Measurements from ENCODE around the gene ARHGAP5.
A peak's percentile ranks its signal among the peaks of the same experiment; 100 is the strongest.

The ARHGAP5 gene, protein sequence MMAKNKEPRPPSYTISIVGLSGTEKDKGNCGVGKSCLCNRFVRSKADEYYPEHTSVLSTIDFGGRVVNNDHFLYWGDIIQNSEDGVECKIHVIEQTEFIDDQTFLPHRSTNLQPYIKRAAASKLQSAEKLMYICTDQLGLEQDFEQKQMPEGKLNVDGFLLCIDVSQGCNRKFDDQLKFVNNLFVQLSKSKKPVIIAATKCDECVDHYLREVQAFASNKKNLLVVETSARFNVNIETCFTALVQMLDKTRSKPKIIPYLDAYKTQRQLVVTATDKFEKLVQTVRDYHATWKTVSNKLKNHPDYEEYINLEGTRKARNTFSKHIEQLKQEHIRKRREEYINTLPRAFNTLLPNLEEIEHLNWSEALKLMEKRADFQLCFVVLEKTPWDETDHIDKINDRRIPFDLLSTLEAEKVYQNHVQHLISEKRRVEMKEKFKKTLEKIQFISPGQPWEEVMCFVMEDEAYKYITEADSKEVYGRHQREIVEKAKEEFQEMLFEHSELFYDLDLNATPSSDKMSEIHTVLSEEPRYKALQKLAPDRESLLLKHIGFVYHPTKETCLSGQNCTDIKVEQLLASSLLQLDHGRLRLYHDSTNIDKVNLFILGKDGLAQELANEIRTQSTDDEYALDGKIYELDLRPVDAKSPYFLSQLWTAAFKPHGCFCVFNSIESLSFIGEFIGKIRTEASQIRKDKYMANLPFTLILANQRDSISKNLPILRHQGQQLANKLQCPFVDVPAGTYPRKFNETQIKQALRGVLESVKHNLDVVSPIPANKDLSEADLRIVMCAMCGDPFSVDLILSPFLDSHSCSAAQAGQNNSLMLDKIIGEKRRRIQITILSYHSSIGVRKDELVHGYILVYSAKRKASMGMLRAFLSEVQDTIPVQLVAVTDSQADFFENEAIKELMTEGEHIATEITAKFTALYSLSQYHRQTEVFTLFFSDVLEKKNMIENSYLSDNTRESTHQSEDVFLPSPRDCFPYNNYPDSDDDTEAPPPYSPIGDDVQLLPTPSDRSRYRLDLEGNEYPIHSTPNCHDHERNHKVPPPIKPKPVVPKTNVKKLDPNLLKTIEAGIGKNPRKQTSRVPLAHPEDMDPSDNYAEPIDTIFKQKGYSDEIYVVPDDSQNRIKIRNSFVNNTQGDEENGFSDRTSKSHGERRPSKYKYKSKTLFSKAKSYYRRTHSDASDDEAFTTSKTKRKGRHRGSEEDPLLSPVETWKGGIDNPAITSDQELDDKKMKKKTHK (N-terminal part only)

DNA sequence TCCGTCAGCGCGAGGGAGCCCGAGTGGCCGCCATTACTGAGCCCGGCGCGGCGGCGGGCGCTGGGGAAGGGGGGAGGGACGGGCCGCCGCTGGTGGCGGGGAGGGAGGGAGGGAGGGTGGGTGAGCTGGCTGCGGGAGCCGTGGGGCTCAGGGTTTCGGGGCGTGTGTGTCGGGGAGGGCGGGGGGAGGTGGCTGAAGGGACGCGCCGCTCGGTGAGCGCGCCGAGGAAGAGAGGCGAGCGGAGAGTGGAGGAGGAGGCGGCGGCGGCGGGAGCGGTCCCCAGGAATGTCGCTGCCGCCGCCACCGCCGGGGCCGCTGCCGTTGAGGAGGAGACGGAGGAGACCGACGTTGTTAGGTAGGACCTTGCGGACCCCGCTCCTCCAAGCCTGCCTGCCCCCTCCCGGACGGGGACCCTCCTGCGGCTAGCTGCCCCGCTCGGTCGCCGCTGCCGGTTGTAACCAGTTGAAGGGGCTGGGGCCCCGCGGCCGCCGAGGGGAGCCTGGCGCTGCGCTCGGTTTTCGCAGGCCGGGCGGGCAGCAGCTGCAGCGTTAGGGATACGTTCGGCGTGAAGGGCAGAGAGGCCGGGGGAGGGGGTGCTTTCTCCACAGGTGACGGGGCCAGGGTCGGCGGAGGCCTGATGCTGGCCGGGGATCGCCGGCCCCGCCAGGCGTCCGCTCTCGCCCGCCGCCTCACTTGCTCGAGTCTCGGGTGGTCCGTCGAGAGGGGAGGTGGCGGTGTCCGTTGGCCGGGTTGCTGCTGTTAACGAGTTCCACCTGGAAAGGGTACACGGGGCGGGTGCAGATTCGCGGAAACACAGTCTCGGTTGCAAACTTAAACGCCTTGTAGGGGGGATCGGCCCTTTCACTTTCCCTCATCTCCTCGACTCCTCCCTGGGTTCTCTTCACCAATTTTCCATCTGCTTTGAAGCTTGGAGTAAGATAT is at the start of gene ARHGAP5:
TSS of gene ARHGAP5 (plus strand) at position 224 of the 942 bp plus-strand sequence. CDS start 13,366 bp downstream, outside the sequence.
- peak; percentile 26 for DNase-seq

DNA sequence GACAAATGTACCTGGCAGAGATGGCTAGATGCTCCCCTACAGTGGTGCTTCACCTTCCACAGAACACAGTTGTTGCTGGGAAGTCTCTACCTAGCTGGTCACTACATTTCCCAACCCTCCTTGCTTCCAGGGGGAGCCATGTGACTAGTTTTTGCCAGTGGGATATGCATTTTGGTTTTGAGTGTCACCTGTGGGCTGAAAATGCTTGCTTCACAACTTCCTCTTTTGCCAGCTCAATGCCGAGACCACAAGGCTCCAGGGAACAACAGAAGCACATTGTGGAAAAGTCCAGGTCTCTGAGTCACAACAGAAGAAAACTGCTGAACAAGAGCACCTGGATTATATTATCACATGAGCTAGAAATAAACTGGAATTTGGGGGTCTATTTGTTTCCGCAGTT is 48.5 kb upstream of the ARHGAP5 start:
- DNase-seq = no peak

DNA sequence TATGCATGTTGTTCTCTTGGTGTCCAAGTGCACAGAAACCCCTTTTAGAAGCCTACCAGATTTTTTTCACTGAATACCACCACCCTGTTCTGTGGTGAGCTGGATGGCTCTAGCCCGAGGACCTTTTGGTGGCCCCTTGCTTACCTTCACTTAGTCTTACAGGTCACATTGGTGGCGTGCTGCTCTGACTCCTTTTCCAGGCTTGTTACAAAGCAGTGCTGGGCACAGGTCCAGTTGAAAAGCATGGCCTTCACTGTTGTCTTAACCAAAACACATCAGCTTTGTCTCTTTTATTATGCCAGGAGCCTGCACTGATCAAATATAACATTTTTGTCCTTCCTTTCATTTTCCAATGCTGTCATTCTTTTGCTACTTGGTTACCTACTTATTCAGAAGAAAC is 43.6 kb upstream of the ARHGAP5 start:
- no peak for DNase-seq

DNA sequence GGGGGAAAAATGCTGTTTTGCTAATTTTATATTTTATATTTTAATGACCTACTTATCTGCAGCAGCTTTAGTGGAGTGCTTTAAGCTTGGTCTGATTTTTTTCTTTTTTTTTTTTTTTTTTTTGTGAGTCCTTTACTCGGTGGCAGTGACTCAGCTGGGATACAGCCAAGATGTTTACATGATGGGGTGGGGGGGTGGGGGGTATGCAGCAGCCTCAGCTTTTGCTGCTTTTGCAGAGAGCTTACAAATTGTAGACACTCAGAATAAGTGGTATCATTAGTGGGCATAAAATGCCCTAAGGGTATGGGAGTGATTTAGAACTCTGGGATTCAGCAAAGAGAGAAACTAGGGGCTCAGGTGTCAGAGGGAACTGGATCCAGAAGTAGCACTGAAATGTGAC is 38.2 kb upstream of the ARHGAP5 start:
- DNase-seq = no peak

DNA sequence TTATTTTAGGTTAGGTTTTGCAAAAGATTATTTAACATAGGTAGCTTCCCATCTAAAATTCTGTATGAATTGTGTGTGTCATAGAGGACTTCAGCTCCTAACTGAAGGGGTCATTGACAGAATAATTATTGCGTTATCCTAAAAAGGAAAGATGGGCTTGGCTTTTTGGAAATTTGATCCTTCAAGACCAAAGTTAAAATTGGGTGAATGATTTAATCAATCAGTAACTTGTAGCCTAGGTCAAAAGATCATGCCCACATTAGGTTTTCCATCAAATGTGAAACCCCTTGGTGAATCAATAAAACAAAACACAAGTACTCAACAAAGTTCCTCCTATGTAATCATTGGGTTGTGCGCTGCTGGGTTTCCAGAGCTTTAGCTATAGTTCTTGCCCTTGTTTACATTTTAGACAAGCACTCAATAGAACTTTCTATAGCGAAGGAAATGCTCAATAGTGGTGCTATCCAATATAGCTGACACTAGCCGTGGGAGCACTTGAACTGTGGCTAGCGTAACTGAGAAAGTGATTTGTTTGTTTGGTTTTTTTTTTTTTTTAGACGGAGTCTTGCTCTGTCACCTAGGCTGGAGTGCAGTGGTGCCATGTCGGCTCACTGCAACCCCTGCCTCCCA is 37.6 kb upstream of the ARHGAP5 start:
- no peak for DNase-seq

DNA sequence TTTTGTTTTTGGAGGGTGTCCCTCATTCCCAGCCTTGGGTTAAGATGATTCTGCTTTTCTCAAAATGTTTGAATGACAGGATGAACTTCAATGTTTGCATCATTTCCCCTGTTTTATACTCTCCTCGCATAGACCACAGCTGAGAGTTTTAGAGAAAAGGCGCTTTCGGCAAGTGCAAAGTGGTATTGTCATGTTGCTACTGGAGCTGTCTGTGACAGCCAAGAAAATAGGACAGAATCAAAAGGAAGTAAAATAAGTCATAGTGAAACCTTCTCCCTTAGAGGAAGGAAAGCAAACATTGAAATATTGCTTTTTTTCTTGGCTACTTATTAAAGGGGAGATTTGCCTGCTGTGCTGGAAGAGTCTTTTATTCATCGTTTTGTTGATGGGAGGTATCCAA is 33.5 kb upstream of the ARHGAP5 start:
- DNase-seq = no peak

DNA sequence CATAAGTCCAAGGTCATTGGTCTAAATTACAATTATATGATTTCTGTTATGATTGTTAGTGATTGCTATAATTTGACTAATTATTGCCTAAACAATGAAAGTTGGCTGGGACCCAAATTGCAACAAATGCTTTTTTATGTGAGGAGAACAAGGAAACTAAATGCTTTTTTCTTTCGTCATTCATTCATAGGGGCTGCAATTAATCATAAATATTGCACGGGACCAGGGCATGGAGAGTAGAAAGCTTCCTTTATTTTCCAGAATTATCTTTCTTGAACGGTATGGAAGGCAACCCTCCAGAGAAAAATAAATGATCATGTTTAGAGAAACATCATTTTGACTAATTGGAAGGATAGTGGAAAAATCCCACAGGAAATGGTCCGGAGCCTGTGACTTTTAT is 32.6 kb upstream of the ARHGAP5 start:
- no peak for DNase-seq

DNA sequence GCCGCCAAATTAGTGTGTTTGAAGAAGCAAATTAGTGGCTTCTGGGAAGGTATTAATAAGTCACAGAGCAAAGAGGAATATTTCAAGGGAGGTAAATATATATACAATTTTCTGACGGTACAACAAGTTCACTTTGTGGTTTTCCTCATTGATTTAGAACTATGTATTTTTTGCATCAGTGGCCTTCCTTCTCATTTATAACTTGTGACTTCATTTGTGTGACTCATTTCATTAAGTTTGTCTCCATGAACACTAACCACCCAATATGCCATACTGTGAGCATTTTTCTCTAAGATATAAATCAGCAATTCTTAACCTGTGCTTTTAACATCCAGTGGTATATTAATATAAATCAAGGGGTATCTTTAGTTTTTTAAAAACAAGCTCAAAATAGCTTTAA is 29.3 kb upstream of the ARHGAP5 start:
- DNase-seq = no peak

DNA sequence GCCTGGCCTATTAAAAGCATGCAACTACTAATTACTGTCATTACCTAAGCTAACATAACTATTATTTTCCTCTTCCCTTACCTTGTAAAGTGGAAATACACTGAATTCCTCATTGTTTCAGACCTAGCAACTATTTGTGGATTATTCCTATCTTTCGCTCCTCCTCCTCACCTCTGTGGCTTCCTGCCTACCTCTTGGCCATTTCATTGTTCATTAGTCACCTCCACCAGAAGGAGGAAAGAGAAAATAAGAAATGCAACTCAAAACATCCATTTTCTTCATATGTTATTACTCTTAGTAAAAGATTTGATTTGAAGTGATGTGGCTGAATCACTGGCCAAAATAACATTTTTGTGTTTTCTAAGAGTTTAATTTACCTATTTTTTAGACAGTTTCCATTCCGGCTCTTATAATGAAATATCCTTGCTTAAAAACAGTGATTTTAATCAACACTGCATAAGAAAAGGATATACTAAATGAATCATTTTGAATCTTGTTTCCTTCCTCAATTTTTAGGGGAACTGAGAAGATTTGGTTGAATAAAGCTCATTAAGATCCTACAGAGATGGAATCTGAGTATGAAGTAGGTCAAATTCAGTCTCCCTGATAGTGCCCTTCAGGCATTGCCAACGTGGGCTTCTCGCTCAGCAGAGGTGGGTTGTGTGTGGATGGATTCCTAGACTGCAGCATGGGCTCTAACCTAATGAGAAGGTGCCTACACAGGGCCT is 27.6 kb upstream of the ARHGAP5 start:
- DNase-seq = no peak

DNA sequence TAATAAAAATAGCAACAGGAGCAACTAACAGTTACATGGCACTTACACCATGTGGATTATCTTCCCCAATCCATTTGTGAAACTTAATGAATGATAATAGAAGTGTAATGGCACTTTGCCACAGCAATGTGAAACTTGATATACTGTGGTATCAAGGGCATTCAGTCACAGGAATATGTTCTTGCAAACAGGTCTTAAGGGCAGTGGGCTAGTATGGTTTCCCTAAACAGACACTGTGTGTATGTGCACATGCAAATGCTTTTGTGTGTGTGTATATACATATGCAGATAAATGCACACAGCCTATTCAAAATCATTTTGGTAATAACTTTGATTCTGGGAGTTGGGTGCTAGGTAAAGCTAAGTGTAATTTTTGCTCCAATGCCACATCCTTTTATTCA is 26.2 kb upstream of the ARHGAP5 start:
- no peak for DNase-seq

DNA sequence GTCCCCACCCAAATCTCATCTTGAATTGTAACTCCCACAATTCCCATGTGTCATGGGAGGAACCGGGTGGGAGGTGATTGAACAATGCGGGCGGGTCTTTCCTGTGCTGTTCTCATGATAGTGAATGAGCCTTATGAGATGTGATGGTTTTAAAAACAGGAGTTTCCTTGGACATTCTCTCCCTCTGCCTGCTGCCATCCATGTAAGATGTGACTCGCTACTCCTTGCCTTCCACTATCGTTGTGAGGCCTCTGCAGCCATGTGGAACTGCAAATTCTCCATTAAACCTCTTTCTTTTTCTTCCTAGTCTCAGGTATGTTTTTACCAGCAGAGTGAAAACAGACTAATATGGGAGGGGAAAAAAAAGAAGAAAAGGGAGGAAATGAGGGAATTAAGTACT is 22.6 kb upstream of the ARHGAP5 start:
- DNase-seq = no peak

DNA sequence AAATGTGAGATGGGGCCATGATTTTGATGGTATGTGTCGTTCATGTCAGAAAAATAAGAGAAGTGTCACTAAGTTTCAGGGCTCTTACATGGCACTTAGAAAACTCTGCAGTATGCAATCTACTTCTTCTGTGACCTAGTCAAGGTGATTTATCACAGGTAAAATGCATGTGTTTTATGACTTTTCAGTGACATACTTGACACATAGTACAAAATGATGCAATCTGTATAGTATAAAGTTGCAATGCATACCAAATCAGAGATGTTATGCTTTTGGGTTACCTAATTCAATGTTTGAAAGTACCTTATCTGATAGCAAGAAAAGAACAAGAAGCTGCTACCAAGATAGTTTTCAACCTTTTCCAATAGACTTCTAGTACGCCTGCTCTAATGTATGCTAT is 21.9 kb upstream of the ARHGAP5 start:
- no peak for DNase-seq

DNA sequence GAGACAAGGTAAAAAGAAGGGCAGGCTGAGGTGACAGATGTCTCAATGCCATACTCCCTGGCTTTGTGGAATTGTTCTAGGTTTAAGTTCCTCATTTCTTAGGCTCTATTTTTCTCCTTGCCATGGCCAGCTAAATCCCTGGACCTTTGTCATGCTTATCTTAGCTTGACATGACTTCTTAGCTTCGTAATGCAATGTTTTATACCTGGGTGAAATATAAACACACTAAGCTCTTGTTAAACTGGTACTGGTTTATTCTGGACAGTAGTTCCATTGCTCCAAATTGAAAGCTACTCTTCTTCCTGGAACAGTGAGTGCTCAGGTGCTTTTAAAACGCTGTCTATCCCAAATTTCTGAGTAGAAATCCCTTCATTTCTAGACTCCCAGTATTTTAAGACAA is 17.4 kb upstream of the ARHGAP5 start:
- no peak for DNase-seq

DNA sequence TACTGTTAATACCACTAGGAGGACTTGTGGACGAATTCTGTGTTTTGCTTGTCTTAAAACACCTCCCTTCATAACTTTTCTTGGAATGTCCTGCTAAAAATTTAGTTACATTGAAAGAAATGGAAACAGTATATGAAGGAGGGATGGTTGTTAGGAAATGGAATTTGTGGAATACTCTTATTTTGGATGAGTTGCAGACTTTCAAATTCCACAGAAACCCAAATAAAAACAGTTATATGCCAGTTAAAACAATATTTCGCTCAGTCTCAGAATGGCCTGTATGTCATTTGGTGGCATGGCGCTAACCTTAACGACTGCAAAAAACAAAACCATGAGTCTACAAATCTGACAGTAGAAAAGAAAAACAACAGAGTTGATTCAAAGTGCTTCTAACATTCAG is 12.2 kb upstream of the ARHGAP5 start:
- no peak for DNase-seq

DNA sequence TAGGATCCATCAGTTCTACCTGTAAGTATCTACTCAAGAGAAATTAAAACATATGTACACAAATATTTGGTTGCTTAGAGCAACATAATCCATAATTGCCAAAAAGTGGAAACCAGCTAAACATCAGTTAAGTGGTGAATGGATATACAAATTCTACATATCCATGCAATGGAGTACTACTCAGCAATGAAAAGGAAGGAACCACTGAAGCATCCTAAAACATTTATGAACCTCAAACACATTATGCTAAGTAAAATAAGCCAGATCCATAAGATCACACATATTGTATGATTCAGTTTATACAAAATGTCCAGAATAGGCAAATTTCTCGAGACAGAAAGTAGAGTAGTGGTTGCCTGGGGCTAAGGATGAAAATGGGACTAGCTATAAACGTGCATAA is 8.4 kb upstream of the ARHGAP5 start:
- DNase-seq = no peak

DNA sequence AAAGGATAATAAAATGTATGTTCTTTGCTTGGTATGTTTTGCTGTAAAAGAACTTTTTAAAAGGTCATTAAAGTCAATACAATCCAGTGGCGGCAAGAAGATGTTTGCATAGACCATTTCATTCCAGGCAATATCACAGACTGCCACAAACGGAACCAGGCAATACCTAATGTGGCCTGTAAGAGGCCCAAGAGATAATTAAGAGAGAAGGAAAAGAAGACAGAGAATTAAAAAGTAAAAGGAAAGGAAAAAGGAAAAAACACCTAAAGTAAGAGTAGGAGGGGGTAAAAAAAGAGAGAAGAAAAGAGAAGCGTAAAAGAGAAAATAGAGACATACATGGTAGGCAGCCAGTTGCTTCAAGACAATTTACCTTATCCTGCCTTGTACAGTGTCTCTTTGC is 6.8 kb upstream of the ARHGAP5 start:
- no peak for DNase-seq

DNA sequence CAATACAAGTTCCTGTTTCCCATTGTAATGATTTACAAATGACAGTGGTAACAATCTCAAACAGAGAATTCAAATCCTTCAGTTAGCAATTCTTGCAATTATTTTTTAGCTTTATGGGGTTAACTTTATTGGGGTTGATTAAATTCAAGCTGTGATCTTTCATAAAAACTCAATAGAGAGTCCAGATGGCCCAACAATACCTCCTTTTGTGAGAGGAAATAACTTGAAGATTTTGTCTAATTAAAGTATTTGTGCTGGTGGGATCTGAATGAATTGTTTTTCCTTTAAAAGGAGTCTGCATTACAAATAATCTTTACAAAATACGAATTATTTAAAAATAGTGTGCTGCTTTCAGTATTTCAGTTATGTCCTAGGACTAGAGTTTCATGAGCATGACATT is 4.4 kb upstream of the ARHGAP5 start:
- no peak for DNase-seq

DNA sequence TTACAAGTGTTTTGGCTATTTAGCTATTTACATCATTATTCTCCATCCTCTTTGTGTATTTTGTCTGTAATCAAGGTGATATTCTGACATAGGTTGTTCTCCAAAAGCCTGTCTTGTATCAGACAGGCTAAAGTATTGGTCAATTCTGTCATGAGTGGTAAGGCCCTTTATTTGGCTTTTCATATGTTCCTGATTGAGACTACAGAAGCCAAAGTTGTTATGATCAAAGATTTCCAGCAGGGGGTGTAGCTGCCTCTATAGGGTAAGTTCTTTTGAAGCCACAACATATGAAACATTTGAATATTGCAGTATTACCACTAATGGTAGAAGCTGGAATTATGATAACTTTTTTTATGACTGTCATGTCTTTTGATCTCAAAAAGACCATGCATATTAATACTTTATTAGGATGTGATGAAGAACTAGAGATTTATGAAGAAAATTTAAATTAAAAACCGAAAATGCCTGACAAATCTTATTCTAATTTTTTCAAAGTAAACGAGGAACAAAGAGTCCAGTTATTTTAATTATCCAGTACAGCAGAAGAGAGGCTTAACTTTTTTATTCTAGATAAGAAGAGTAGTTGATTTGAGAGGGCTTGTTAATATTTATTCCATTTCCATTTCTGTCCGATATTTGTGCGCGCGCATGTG is 3.4 kb upstream of the ARHGAP5 start:
- DNase-seq = peak; percentile 85

DNA sequence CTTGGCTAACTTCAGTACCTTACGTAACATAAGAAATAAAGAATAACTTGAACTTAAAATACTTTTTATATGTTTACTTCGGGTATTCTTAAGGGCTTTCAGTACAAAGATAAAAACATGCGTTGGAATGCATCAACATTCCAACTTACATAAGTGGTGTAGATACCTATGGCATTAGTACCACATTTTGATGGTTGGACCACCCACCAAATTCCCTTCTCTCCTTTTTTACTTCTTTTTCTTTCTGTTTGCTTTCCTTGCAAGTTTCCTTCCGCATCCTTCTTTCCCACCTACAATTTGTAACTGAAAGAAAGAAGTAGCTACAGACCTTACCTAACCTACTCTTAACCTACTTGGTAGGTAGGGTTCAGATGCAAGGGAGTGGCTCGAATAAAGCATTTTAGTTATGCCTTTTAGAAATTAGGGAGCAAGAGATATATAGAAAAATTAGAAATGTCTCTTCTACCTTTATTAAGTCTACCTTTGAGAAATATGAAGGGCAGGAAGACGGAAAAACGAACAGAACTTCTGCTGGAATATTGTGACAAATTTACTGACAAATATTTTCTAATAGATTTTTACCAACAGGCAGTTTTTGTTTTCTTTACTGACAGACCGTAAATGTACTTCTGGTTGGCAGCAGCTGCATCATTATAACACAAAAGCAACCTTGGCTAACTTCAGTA is 2.1 kb upstream of the ARHGAP5 start:
- no peak for DNase-seq

Measured in CD4-positive, alpha-beta T cell treated with Interleukin-21 for 1 hour (primary cell).